Stomach smooth muscle (tissue), 2 donors: Measurements from ENCODE around the gene CAPN13.

ENCODE experiments used
- H3K27ac ChIP-seq: one replicate; pipeline ENCODE4 v1.7.0; 2013; ENCODE audit warnings: mild to moderate bottlenecking, low read length, inconsistent platforms
- H3K27me3 ChIP-seq, 2 donors: one replicate each; pipeline ENCODE4 v1.7.0; 2013; ENCODE audit warnings: low read length in 2 of 2; ENCODE audit not compliant: insufficient read depth in 2 of 2, control insufficient read depth in 1 of 2
- H3K36me3 ChIP-seq, 2 donors: one replicate each; pipeline ENCODE4 v1.7.0; 2013; ENCODE audit warnings: low read length in 2 of 2; ENCODE audit not compliant: control insufficient read depth in 2 of 2, insufficient read depth in 2 of 2
- H3K4me1 ChIP-seq: one replicate; pipeline ENCODE4 v1.7.0; 2013; ENCODE audit warnings: low read length; ENCODE audit not compliant: control insufficient read depth, insufficient read depth
- H3K4me3 ChIP-seq, 2 donors: one replicate each; pipeline ENCODE4 v1.7.0; 2013; ENCODE audit warnings: low read length in 2 of 2
- H3K9ac ChIP-seq, 2 donors: one replicate each; pipeline ENCODE4 v1.7.0; 2013; ENCODE audit warnings: low read length in 2 of 2, mild to moderate bottlenecking in 1 of 2
- H3K9me3 ChIP-seq, 2 donors: one replicate each; pipeline ENCODE4 v1.7.0; 2013; ENCODE audit warnings: low read length in 2 of 2; ENCODE audit not compliant: control insufficient read depth in 2 of 2
- donor health status: healthy.
- donor health status: Pancreatic carcinoma.

Gene CAPN13

DNA sequence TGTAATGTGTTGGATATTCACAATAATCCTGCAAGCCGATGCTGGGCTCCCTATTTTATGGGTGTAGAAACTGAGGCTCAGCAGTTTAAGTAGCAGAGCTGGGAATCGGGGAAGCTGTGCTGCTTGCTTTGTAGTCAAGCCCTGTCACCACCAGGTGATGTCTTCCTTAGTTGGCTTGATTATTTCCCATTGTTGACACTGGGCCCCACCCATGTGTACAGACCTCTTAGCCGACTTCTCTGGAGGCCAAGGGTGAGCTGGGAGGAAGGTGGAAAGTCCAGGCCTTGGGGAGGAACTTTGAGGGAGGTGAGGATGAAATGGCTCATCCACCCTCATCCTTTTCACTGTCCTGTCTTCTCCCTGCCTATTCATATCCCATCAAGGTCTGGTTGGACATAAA lies 60.0 kb downstream of the CAPN13 start:
- no peak overlapping the region for H3K27ac ChIP-seq
- no peak overlapping the region for H3K9ac ChIP-seq
- H3K4me1 ChIP-seq, result no peaks in the 10 kb centered on the region
- peaks cover 0 to 5% of the 10 kb centered on the region in 2 donors for H3K27me3 ChIP-seq
- no peak overlapping the region for H3K4me3 ChIP-seq
- no peaks in the 10 kb centered on the region for H3K36me3 ChIP-seq
- H3K9me3 ChIP-seq, result no peaks in the 10 kb centered on the region

DNA sequence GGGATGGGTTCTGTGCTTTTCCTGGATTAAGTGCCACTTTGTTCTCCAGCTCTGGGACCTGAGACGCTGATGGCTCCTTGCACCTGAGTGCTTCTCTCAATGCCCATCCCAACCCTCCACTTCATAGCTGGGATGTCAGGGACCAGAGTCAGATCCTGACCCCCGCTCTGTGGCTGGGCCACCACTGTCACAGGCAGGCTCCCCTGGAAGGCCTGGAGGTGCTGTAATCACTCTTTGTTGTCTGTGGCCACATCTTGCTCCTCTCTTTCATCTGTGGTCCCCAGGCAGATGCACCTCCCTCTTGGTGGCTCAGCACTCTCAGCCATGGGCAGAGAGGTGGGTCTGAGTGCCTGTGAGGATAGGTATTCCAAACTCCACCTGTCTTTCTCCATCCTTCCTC lies 62.4 kb downstream of the CAPN13 start:
- H3K36me3 ChIP-seq, result no peaks in the 10 kb centered on the region
- peaks cover 0 to 5% of the 10 kb centered on the region in 2 donors for H3K27me3 ChIP-seq
- no peak overlapping the region for H3K9ac ChIP-seq
- H3K9me3 ChIP-seq, result no peaks in the 10 kb centered on the region
- H3K4me1 ChIP-seq, result no peaks in the 10 kb centered on the region
- no peak overlapping the region for H3K27ac ChIP-seq
- H3K4me3 ChIP-seq, result no peak overlapping the region

DNA sequence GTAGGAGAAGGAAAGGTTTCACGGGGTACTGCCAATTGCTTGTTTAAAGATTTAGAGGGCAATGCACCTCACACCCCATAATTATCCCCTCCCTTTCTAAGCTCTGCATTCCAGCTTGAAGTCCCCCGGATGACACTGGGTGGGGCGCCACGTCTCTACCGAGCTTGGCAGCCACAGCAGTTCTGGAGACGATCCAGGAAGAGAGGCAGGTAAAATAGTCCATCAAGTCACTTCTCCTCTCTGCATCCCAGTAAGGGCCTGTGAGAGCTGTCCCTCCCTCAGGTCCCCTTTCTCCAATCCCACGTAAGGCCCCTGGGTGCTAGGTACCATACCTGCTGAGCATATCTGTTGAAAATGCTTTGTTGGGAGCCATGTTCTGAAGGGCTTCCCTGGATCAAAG lies 65.7 kb downstream of the CAPN13 start:
- no peaks in the 10 kb centered on the region for H3K4me1 ChIP-seq
- peaks cover 0 to 3% of the 10 kb centered on the region in 2 donors for H3K27me3 ChIP-seq
- no peaks in the 10 kb centered on the region for H3K36me3 ChIP-seq
- no peak overlapping the region for H3K4me3 ChIP-seq
- H3K27ac ChIP-seq, result no peak overlapping the region
- no peak overlapping the region for H3K9ac ChIP-seq
- H3K9me3 ChIP-seq, result no peaks in the 10 kb centered on the region

DNA sequence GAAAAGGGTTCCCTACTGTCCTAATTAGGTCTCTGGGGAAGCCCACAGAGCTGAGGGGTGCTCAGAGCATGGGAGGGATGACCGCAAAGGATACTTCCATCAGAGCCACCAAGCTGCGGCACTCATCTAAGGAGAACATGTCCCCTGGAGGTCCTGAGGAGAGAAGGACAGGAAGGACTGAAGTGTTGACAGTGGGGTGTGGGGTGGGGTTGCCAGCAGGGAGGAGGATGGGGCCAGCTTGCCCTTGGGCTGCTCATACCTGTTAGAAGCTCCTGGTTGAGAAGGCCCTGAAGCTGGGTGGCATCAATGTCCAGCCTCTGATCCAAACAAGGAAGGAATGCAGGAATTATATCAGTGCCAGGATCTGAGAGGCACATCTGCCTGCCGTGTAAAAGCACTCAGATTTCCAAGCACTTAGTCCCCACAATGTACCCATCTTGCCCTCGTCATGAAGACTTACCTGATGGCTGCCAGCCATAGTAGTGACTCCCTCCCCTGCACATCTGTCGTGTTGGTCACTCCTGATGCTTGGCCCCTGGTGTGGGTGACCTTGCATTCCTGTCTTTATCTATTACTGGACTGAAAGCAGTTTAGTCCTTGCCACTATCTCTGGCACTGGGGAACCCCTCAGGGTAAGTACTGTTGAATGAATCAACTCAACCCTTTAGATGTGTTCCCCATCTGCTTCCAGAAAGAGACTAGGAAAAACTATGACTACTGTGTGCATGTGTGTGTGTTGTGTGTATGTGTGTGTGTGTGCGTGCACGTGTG lies 68.9 kb downstream of the CAPN13 start:
- Histone ChIP-seq H3K36me3 (no peaks in the 10 kb centered on the region), H3K27me3 (peaks cover 0 to 6% of the 10 kb centered on the region in 2 donors), H3K4me3 (no peak overlapping the region), H3K27ac (no peak overlapping the region), H3K4me1 (no peaks in the 10 kb centered on the region), H3K9ac (no peak overlapping the region), H3K9me3 (no peaks in the 10 kb centered on the region)

DNA sequence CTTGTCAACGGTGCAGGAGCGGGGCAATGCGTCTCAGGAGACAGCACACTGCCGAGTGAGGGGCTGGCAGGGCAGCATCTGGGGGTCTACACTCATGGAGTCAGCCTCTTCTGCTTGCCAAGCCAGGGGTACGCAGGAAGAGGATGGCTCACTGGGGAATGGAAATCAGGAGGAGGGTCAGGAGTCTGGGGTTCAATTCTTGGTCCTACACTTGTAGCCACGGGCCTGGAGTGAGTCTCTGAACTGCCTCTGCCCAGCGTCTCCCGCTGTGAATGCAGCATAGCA lies 70.0 kb downstream of the CAPN13 start:
- no peaks in the 10 kb centered on the region for H3K9me3 ChIP-seq
- H3K4me3 ChIP-seq, result no peak overlapping the region
- H3K27me3 ChIP-seq, result peaks cover 0 to 11% of the 10 kb centered on the region in 2 donors
- no peaks in the 10 kb centered on the region for H3K36me3 ChIP-seq
- no peak overlapping the region for H3K9ac ChIP-seq
- H3K4me1 ChIP-seq, result no peaks in the 10 kb centered on the region
- no peak overlapping the region for H3K27ac ChIP-seq

DNA sequence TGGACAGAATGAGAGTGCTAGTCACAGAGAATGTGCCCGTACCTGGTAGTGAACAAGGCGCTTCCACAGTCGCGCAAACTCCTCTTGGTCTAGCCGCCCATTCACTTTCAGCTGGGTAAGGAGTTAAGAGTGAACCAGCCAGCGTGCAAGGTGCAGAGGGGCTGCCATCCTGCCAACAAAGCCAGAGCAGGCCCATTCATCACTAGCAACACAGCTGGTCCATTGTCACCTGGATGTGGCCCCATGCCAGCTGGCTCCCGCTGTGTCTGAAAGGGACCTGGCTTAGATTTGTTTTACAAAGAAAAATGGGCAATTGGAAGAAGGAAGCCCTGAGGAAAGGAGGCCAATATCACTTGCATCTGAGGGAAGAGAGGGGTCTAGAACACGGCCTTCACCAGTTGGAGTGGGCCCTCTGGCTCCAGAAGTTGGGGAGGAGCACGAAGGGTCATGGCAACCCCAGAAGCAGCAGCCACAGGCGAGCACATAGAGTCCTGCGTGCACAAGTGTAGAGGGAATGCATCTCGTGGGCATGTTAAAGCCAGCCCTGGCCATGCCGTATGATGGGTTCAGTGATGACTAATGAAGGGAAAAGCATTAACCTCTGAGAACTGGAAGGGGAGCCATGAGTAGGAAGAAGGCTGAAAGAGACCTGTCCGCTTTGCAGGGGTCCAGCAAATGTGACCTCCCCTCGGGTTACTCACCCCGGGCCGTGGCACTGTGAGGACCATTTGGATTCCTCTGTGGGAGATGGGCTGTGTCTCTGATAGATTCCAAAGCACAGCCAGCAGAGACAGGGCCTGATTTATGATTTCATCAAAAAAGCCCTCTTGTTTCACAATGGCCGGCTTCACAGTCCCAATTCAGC lies 70.6 kb downstream of the CAPN13 start:
- no peak overlapping the region for H3K27ac ChIP-seq
- no peaks in the 10 kb centered on the region for H3K4me1 ChIP-seq
- no peak overlapping the region for H3K9ac ChIP-seq
- peaks cover 0 to 11% of the 10 kb centered on the region in 2 donors for H3K27me3 ChIP-seq
- H3K4me3 ChIP-seq, result no peak overlapping the region
- no peaks in the 10 kb centered on the region for H3K9me3 ChIP-seq
- no peaks in the 10 kb centered on the region for H3K36me3 ChIP-seq

DNA sequence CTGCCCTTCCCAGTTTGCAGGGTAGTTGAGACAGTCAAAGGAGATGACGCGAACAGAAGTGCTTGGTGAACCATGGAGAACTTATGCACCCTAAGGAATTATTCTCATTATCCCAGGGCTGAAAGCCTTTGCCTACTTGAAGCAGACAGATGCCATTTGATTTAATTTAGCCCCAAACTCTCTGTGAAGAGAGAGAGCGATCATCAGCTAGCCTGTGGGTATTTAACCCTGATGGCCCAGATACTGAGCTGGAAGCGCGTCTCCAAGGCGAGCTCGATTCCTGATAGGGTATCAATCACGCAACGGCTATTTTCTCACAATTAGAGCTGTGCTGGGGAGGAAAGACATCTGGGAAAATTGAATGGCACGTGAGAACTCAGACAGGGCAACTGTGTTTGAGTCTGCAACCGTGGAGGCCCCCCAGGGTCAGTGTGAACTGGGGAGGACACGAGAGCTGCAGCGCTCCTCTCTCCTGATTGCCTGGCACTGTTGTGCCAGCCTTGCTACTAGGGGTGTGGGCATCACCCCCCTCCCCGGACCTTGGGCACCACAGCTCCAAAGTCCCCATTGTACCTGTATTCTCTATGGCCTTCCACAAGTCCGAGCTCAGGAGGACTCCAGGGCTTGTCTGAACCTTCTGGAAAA lies 73.2 kb downstream of the CAPN13 start:
- H3K36me3 ChIP-seq, result no peaks in the 10 kb centered on the region
- no peak overlapping the region for H3K27ac ChIP-seq
- no peak overlapping the region for H3K9ac ChIP-seq
- peaks cover 0 to 12% of the 10 kb centered on the region in 2 donors for H3K27me3 ChIP-seq
- H3K9me3 ChIP-seq, result no peaks in the 10 kb centered on the region
- no peaks in the 10 kb centered on the region for H3K4me1 ChIP-seq
- H3K4me3 ChIP-seq, result no peak overlapping the region

DNA sequence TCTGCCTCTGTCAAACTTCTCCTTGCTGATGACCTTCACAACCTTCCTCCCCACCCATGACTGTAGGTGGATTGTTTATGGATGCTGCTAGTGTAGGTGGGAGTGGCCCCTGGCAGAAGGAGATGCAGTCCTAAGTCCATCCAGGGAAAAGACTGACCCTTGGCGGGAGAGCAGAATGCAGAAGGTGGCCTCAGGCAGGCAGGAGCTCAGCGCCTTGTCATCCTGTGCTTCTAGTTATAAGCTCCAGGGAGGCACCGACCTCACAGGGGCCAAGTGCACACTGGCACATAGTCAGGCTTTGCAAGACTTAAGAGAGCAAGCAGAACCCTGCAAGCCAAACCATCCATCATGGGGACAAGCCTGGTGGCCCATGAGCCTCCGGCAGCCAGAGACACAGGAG lies 74.4 kb downstream of the CAPN13 start:
- Histone ChIP-seq H3K9ac (no peak overlapping the region), H3K4me3 (no peak overlapping the region), H3K4me1 (no peaks in the 10 kb centered on the region), H3K36me3 (no peaks in the 10 kb centered on the region), H3K9me3 (no peaks in the 10 kb centered on the region), H3K27ac (no peak overlapping the region), H3K27me3 (peaks cover 0 to 10% of the 10 kb centered on the region in 2 donors)

DNA sequence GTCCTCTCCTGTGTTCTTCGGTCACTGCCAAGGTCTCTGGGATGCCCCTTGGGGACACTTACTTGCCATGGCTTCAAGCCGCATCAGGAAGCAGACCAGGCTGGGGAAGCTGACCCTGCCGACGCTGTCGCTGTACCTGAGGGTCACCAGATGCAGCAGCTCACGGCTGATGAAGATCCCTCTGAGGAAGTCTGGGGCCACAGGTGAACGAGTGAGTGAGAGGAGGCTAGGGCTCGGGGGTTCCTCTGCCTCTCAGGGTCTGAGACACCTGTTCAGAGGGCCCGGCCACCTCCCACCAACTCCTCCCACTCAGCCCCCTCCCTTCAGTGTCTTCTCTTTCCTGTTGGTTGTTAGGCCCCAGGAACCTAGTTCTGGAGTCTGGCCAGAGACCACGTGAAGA lies 74.9 kb downstream of the CAPN13 start:
- Histone ChIP-seq H3K9ac (no peak overlapping the region), H3K36me3 (no peaks in the 10 kb centered on the region), H3K27ac (no peak overlapping the region), H3K27me3 (peaks cover 0 to 10% of the 10 kb centered on the region in 2 donors), H3K4me1 (no peaks in the 10 kb centered on the region), H3K4me3 (no peak overlapping the region), H3K9me3 (no peaks in the 10 kb centered on the region)

DNA sequence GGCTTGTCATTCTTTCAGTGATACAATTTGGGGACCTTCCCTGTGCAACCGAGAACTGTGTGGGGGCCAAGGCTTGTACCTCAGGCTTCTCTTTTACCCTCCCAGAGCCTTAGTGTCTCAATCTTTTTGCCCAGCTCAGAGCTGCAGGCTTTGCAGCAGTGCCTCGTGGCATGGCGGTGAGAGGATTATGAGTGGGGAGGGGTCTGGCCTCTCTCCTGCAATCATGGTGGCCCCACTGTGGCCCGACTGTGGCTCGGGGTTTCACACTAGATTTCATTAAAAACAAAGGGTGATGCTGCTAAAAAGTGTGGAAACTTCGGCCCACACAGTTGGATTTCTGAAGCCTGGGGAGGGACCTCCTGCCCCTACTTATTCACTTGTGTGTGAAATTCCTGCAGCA lies 75.5 kb downstream of the CAPN13 start:
- no peaks in the 10 kb centered on the region for H3K4me1 ChIP-seq
- H3K4me3 ChIP-seq, result no peak overlapping the region
- no peaks in the 10 kb centered on the region for H3K36me3 ChIP-seq
- H3K9me3 ChIP-seq, result no peaks in the 10 kb centered on the region
- H3K9ac ChIP-seq, result no peak overlapping the region
- peaks cover 0 to 10% of the 10 kb centered on the region in 2 donors for H3K27me3 ChIP-seq
- H3K27ac ChIP-seq, result no peak overlapping the region
